HepG2 (cell line): ENCODE measurements around the gene MRPL37. TPM values are rescaled to one million over a fixed set of nuclear protein-coding genes. Genes with fewer than 3 reads are reported as not detected.

ENCODE experiments used
- ATAC-seq: fragments of 200-7000 bp; cut with Tn5 transposase; 3 replicates; pipeline ENCODE4 v1.9.1; 2020; ENCODE audit warnings: mild to moderate bottlenecking, moderate library complexity
- BruUV-seq: library from RNA; stranded (reverse); fragments of 400-500 nt; replicated peaks from 2 replicates; lab custom pipeline; 2021; lab: Mats Ljungman, UMichigan
- CTCF ChIA-PET: fragments of 300-600 bp; formaldehyde crosslinking; extraction: SDS; loops from one replicate; lab custom pipeline; 2021; ENCODE audit warnings: low total read pairs, inconsistent platforms, low intra/inter-chr PET ratio; lab: Yijun Ruan, JAX
- POLR2A ChIA-PET: fragments of 350-600 bp; sonication (Branson Sonifier 250); formaldehyde crosslinking; loops from one replicate; lab custom pipeline; 2020; ENCODE audit warnings: antibody characterized with exemption, inconsistent platforms; lab: Yijun Ruan, JAX
- DNase-seq: peaks from one replicate; pipeline ENCODE4 v3.0.0-alpha.2; 2015; ENCODE audit warnings: low spot score
- FAIRE-seq: peaks from 3 replicates; lab custom pipeline; 2011; peaks lifted over from hg19 to GRCh38; lab: Jason Lieb, UNC
- H2AFZ ChIP-seq: one replicate; pipeline ENCODE4 v1.6.1; 2011; ENCODE audit warnings: low read length, inconsistent platforms
- H3K27ac ChIP-seq: fragments of 300-600 bp; 3 replicates; pipeline ENCODE4 v1.8.0; 2011; ENCODE audit warnings: mixed run types, mild to moderate bottlenecking, mixed read lengths, low read length, inconsistent platforms; ENCODE audit not compliant: insufficient read depth; ENCODE audit errors: extremely low read length
- H3K27me3 ChIP-seq, 2 experiments: fragments of 200-600 bp in 1 of 2; 2 replicates in 1 of 2; 3 replicates in 1 of 2; pipeline versions ENCODE4 v1.6.0 to v1.8.0; 2011; ENCODE audit warnings: low read length in 2 of 2, mild to moderate bottlenecking in 2 of 2, moderate library complexity in 2 of 2, inconsistent platforms in 1 of 2; ENCODE audit not compliant: insufficient read depth in 2 of 2, control insufficient read depth in 1 of 2
- H3K36me3 ChIP-seq, 2 experiments: fragments of 200-600 bp in 1 of 2; replicated peaks in 1 of 2; 2 replicates in 1 of 2; 3 replicates in 1 of 2; pipeline versions ENCODE4 v1.5.1 to v1.8.0; 2011; ENCODE audit warnings: low read length in 2 of 2, inconsistent platforms in 1 of 2; ENCODE audit not compliant: insufficient read depth in 2 of 2, control insufficient read depth in 1 of 2
- H3K4me1 ChIP-seq: 2 replicates; pipeline ENCODE4 v1.5.1; 2012; ENCODE audit warnings: low read length, inconsistent platforms; ENCODE audit not compliant: insufficient read depth
- H3K4me2 ChIP-seq: 2 replicates; pipeline ENCODE4 v1.6.0; 2011; ENCODE audit warnings: low read depth, low read length, inconsistent platforms
- H3K4me3 ChIP-seq, 3 experiments: fragments of 200-600 bp in 1 of 3; sonication (generic), shearing (Covaris generic) in 1 of 3; replicated peaks in 1 of 3; 2 replicates each; pipeline ENCODE4 v1.5.1; 2011 to 2016; ENCODE audit warnings: low read length in 3 of 3, inconsistent platforms in 2 of 3, low read depth in 2 of 3, mild to moderate bottlenecking in 2 of 3, control low read depth in 1 of 3, mixed read lengths in 1 of 3; ENCODE audit not compliant: insufficient read depth in 1 of 3
- H3K79me2 ChIP-seq: one replicate; pipeline ENCODE4 v1.6.1; 2011; ENCODE audit warnings: low read length, inconsistent platforms; ENCODE audit not compliant: insufficient read depth
- H3K9ac ChIP-seq: 2 replicates; pipeline ENCODE4 v1.6.0; 2011; ENCODE audit warnings: mild to moderate bottlenecking, low read depth, low read length, inconsistent platforms; ENCODE audit not compliant: insufficient read depth
- H3K9me3 ChIP-seq: 2 replicates; pipeline ENCODE4 v1.5.1; 2012; ENCODE audit warnings: mild to moderate bottlenecking, low read length
- H4K20me1 ChIP-seq: 2 replicates; pipeline ENCODE4 v1.6.0; 2011; ENCODE audit warnings: inconsistent platforms, mild to moderate bottlenecking, low read length, moderate library complexity; ENCODE audit not compliant: insufficient read depth
- AKAP8 ChIP-seq: sonication (generic); formaldehyde crosslinking; IDR thresholded peaks from 2 replicates; pipeline ENCODE4 v1.5.1; 2020; ENCODE audit warnings: mild to moderate bottlenecking, missing genetic modification reagents
- HMGXB3 ChIP-seq: sonication (generic); formaldehyde crosslinking; IDR thresholded peaks from 2 replicates; pipeline ENCODE4 v1.4.0; 2020; ENCODE audit warnings: missing genetic modification reagents, borderline replicate concordance
- HOXA7 ChIP-seq: sonication (generic); formaldehyde crosslinking; IDR thresholded peaks from 2 replicates; pipeline ENCODE4 v1.8.1; 2022; ENCODE audit warnings: mild to moderate bottlenecking, missing genetic modification reagents, moderate library complexity
- KDM1A ChIP-seq: IDR thresholded peaks from 2 replicates; pipeline ENCODE4 v1.6.1; 2016; ENCODE audit warnings: missing compliant biosample characterization
- KDM5B ChIP-seq: sonication (generic); formaldehyde crosslinking; IDR thresholded peaks from 2 replicates; pipeline ENCODE4 v1.4.0; 2020; ENCODE audit warnings: missing genetic modification reagents, mild to moderate bottlenecking, borderline replicate concordance
- KLF12 ChIP-seq: sonication (generic); formaldehyde crosslinking; IDR thresholded peaks from 2 replicates; pipeline ENCODE4 v1.4.0; 2020; ENCODE audit warnings: missing genetic modification reagents, borderline replicate concordance
- KMT2A ChIP-seq: sonication (generic); formaldehyde crosslinking; IDR thresholded peaks from 2 replicates; pipeline ENCODE4 v1.4.0; 2020; ENCODE audit warnings: missing genetic modification reagents
- MAFK ChIP-seq, 2 experiments: IDR thresholded peaks in 1 of 2; conservative IDR thresholded peaks in 1 of 2; 2 replicates each; pipeline ENCODE4 v1.6.1; 2011; ENCODE audit warnings: improper control_type of control experiment in 2 of 2, low read length in 2 of 2
- POLR2AphosphoS5 ChIP-seq: IDR thresholded peaks from 2 replicates; pipeline ENCODE4 v1.6.1; 2012; ENCODE audit warnings: low read depth, low read length
- YEATS2 ChIP-seq: sonication (generic); formaldehyde crosslinking; IDR thresholded peaks from 2 replicates; pipeline ENCODE4 v1.4.0; 2020; ENCODE audit warnings: missing genetic modification reagents, borderline replicate concordance
- ZNF143 ChIP-seq: sonication (generic); formaldehyde crosslinking; IDR thresholded peaks from 2 replicates; pipeline ENCODE4 v1.4.0; 2020; ENCODE audit warnings: missing genetic modification reagents
- ZNF276 ChIP-seq: sonication (generic); formaldehyde crosslinking; IDR thresholded peaks from 2 replicates; pipeline ENCODE4 v1.4.0; 2020; ENCODE audit warnings: mild to moderate bottlenecking, low read depth, missing genetic modification reagents
- ZNF431 ChIP-seq: sonication (generic); formaldehyde crosslinking; IDR thresholded peaks from 2 replicates; pipeline ENCODE4 v1.9.0; 2022; ENCODE audit warnings: missing genetic modification reagents, low read depth, mild to moderate bottlenecking, borderline replicate concordance
- ZNF790 ChIP-seq: sonication (generic); formaldehyde crosslinking; IDR thresholded peaks from 2 replicates; pipeline ENCODE4 v1.8.0; 2022; ENCODE audit warnings: missing genetic modification reagents, mild to moderate bottlenecking, borderline replicate concordance
- WGBS: methylation state at CpG from one replicate; pipeline ENCODE4 v1.1.6; 2017; ENCODE audit warnings: low lambda C conversion rate; 5-methylcytosine and 5-hydroxymethylcytosine counted together
- in situ Hi-C: cut with HindIII; loops from 2 replicates; pipeline ENCODE4 v1.10.0; 2017; ENCODE audit warnings: low pct_unique_long_range_greater_than_20kb; ENCODE audit not compliant: extremely low pct_ligation_motif_present
- intact Hi-C: fragments of 100-400 bp; cut with micrococcal nuclease; formaldehyde crosslinking; loops from one replicate; pipeline ENCODE4 v1.10.0; 2022; ENCODE audit not compliant: unreplicated experiment
- polyA plus RNA-seq, 8 experiments: library from polyadenylated mRNA; depleted of rRNA in 3 of 8; stranded (reverse) in 7 of 8; unstranded in 1 of 8; fragments of >200 nt; fragmentation: Illumina TruSeq in 4 of 8; extraction: Trizol in 4 of 8; gene quantifications; 2 replicates each; pipeline versions ENCODE4 v1.2.1 to v1.2.3, GENCODE V29; 2011 to 2016; ENCODE audit warnings: low read depth in 4 of 8, missing spikeins in 1 of 8, mixed read lengths in 1 of 8; ENCODE audit not compliant: insufficient read depth in 1 of 8
- total RNA-seq, 5 experiments: library from RNA; depleted of rRNA; stranded (reverse); fragments of >200 nt; fragmentation: Illumina TruSeq; extraction: Trizol; gene quantifications; 2 replicates each; pipeline ENCODE4 v1.2.3, GENCODE V29; 2016; ENCODE audit warnings: low read depth in 1 of 5

Gene MRPL37
- total and polyA plus RNA-seq, 2 of the 13 experiments (the other 11 are each of a cell fraction or from before 2014, with no cell fraction given) = 31.7 to 127 TPM

GRCh38 chr1:54222711-54223110 lies 22.7 kb downstream of the MRPL37 start:
- in situ Hi-C loops = no loop called here
- no peak for ATAC-seq
- ChIA-PET CTCF (no interaction called here), POLR2A (interaction anchor here (2.0 kb wide), 1 partner anchor 23 kb away, joined by 8 read pairs; the partner anchor contains the start of genes CYB5RL and MRPL37)
- FAIRE-seq = no peak
- Histone ChIP-seq H3K9ac (no peak overlapping the region), H4K20me1 (no peaks in the 10 kb centered on the region), H3K27me3 (no peaks in the 10 kb centered on the region), H3K9me3 (no peaks in the 10 kb centered on the region), H3K27ac (no peak overlapping the region), H3K79me2 (no peaks in the 10 kb centered on the region), H2AFZ (no peak overlapping the region), H3K36me3 (peaks cover 14 to 37% of the 10 kb centered on the region in 2 experiments; a peak in 4 of 5 replicates), H3K4me3 (no peak overlapping the region), H3K4me1 (peaks cover 27% of the 10 kb centered on the region), H3K4me2 (no peak overlapping the region)
- intact Hi-C loops = no loop called here
- DNase-seq = no peak
- 100% methylated on average over 6 of the region's 6 CpGs for WGBS
- no TSS peak for BruUV-seq
- TF ChIP-seq ZNF790 (CRISPR knock-in tag) (no peak), HOXA7 (no peak), MAFK (conservative IDR thresholded peaks at IDR 0.05 in 1 of 2, IDR thresholded peaks at IDR 0.05 in 1 of 2; ENCODE audit: low read length in 2 of 2) (no peak), ZNF276 (CRISPR knock-in tag) (no peak), HMGXB3 (CRISPR knock-in tag) (no peak), AKAP8 (CRISPR knock-in tag) (no peak), KMT2A (CRISPR knock-in tag) (no peak), POLR2AphosphoS5 (no peak), KDM5B (CRISPR knock-in tag) (no peak), KLF12 (no peak), KDM1A (CRISPR knock-in tag) (no peak), YEATS2 (CRISPR knock-in tag) (no peak), ZNF431 (CRISPR knock-in tag) (no peak), ZNF143 (CRISPR knock-in tag) (no peak)
